ENCODE measurements around the gene SLC9A3. TPM values are rescaled to one million over a fixed set of nuclear protein-coding genes. Genes with fewer than 3 reads are reported as not detected.
A peak's percentile ranks its signal among the peaks of the same experiment; 100 is the strongest.

The SLC9A3 gene
- total and polyA plus RNA-seq, 2 of the 13 experiments (the other 11 are each of a cell fraction or from before 2014, with no cell fraction given), result 1.5 to 1.8 TPM

GRCh38 chr5:442335-443238 is 81.7 kb downstream of the SLC9A3 start, which contains the start of gene EXOC3 (continued):
- TF ChIP-seq ZBTB14 (CRISPR knock-in tag; IDR thresholded peaks at IDR 0.05) (peak; percentile 60), KLF11 (CRISPR knock-in tag; IDR thresholded peaks at IDR 0.05) (no peak), ZNF709 (CRISPR knock-in tag; IDR thresholded peaks at IDR 0.05) (no peak), NFIB (CRISPR knock-in tag; IDR thresholded peaks at IDR 0.05; ENCODE audit: borderline replicate concordance) (no peak), ZNF766 (CRISPR knock-in tag; IDR thresholded peaks at IDR 0.05; ENCODE audit: borderline replicate concordance) (no peak), ZNF136 (CRISPR knock-in tag; IDR thresholded peaks at IDR 0.05; ENCODE audit: low read depth) (no peak), ZBTB38 (CRISPR knock-in tag; IDR thresholded peaks at IDR 0.05) (peak; percentile 12; the same call in 1 of the 2 replicates), NR0B2 (CRISPR knock-in tag; IDR thresholded peaks at IDR 0.05) (peak; percentile 72; the same call in 1 of the 2 replicates), ZNF234 (CRISPR knock-in tag; conservative IDR thresholded peaks at IDR 0.05) (no peak), HNF4G (IDR thresholded peaks at IDR 0.05; ENCODE audit: borderline replicate concordance, low read depth, low read length) (no peak), HNF4G (CRISPR knock-in tag; IDR thresholded peaks at IDR 0.05; ENCODE audit: borderline replicate concordance, low read depth) (0 out of 2 replicates have a peak, but pooled peaks have one; percentile 19), AGO2 (optimal IDR thresholded peaks at IDR 0.05; ENCODE audit: low read depth, low read length) (peak; percentile 74), ZNF20 (CRISPR knock-in tag; IDR thresholded peaks at IDR 0.05) (peak; percentile 53; the same call in 1 of the 2 replicates), ZNF775 (CRISPR knock-in tag; IDR thresholded peaks at IDR 0.05; ENCODE audit: borderline replicate concordance) (no peak), ZC3H4 (CRISPR knock-in tag; IDR thresholded peaks at IDR 0.05; ENCODE audit: borderline replicate concordance) (no peak), SOX5 (CRISPR knock-in tag; IDR thresholded peaks at IDR 0.05; ENCODE audit: borderline replicate concordance) (no peak), SP2 (CRISPR knock-in tag; IDR thresholded peaks at IDR 0.05) (peak; percentile 59; the same call in 1 of the 2 replicates), HNRNPL (IDR thresholded peaks at IDR 0.05; ENCODE audit: low read depth, low read length) (0 out of 2 replicates have a peak, but pooled peaks have one; percentile 32), ZNF326 (CRISPR knock-in tag; IDR thresholded peaks at IDR 0.05; ENCODE audit: borderline replicate concordance) (no peak), KAT8 (CRISPR knock-in tag; IDR thresholded peaks at IDR 0.05) (peak; percentile 88), CSRNP2 (CRISPR knock-in tag; conservative IDR thresholded peaks at IDR 0.05; ENCODE audit: low read depth) (no peak), ZNF383 (CRISPR knock-in tag; IDR thresholded peaks at IDR 0.05; ENCODE audit: borderline replicate concordance) (no peak), ISX (CRISPR knock-in tag; conservative IDR thresholded peaks at IDR 0.05) (no peak), TBX3 (IDR thresholded peaks at IDR 0.05; ENCODE audit: borderline replicate concordance) (no peak), TBP (CRISPR knock-in tag; IDR thresholded peaks at IDR 0.05) (peak; percentile 79; the same call in 1 of the 2 replicates), NFKB2 (CRISPR knock-in tag; IDR thresholded peaks at IDR 0.05; ENCODE audit: borderline replicate concordance) (peak; percentile 68; the same call in 1 of the 2 replicates), KMT2B (CRISPR knock-in tag; IDR thresholded peaks at IDR 0.05) (peak; percentile 71), ZIK1 (CRISPR knock-in tag; IDR thresholded peaks at IDR 0.05; ENCODE audit: borderline replicate concordance, low read depth) (peak; percentile 53; the same call in 1 of the 2 replicates)

Measured in HepG2 (cell line).